ENCODE data around the gene DCP1A. TPM values are rescaled to one million over a fixed set of nuclear protein-coding genes. Genes with fewer than 3 reads are reported as not detected.
A peak's percentile ranks its signal among the peaks of the same experiment; 100 is the strongest.

The DCP1A gene
- total RNA-seq, 1 experiment from 2014 or later: 22.7 TPM

- H2AFZ ChIP-seq: no peak overlapping the region
- H3K27me3 ChIP-seq (ENCODE audit: insufficient read depth, low read depth): no peaks in the 10 kb centered on the region
- peaks cover 95% of the 10 kb centered on the region for H3K4me1 ChIP-seq (replicated peaks; ENCODE audit: insufficient read depth)
- no peak overlapping the region for H3K4me3 ChIP-seq
- H3K9me3 ChIP-seq (ENCODE audit: insufficient read depth, low read depth): no peaks in the 10 kb centered on the region
- peaks cover 88% of the 10 kb centered on the region for H3K79me2 ChIP-seq (ENCODE audit: low read depth)
- H3K9me2 ChIP-seq (ENCODE audit: insufficient read depth): no peaks in the 10 kb centered on the region
- POLR2A ChIA-PET (ENCODE audit: unreplicated experiment): interaction anchor here (0.6 kb wide), 1 partner anchor 11 kb away, joined by 16 read pairs; no protein-coding TSS in a partner anchor
- H3F3A ChIP-seq (ENCODE audit: insufficient read depth, low read depth): peaks cover 85% of the 10 kb centered on the region
- no TSS peak for BruUV-seq (replicated peaks)
- H4K20me1 ChIP-seq (ENCODE audit: insufficient read depth): peaks cover 93% of the 10 kb centered on the region
- H3K36me3 ChIP-seq (ENCODE audit: low read depth): peaks cover 36% of the 10 kb centered on the region; the same call in 1 of the 2 replicates
- no peak for TF ChIP-seq CTCF (conservative IDR thresholded peaks at IDR 0.05)
- no peak for TF ChIP-seq EZH2 (IDR thresholded peaks at IDR 0.05; ENCODE audit: low read depth)
- intact Hi-C loops (cut with micrococcal nuclease; ENCODE audit: unreplicated experiment): no loop called here
- DNase-seq: no peak
- H3K27ac ChIP-seq: peak overlapping the region; percentile 95
- H3K4me2 ChIP-seq: peak overlapping the region; percentile 33; the same call in 1 of the 2 replicates
- CTCF ChIA-PET: no interaction called here
Measured at GRCh38 chr3:53243165-53243564, 104.2 kb downstream of the DCP1A start.

- ChIA-PET POLR2A (ENCODE audit: unreplicated experiment) (interaction anchor here (0.6 kb wide), 1 partner anchor 11 kb away, joined by 16 read pairs; no protein-coding TSS in a partner anchor), CTCF (no interaction called here)
- Histone ChIP-seq H3K9me3 (ENCODE audit: insufficient read depth, low read depth) (no peaks in the 10 kb centered on the region), H3K9me2 (ENCODE audit: insufficient read depth) (no peaks in the 10 kb centered on the region), H4K20me1 (ENCODE audit: insufficient read depth) (peaks cover 88% of the 10 kb centered on the region), H3K36me3 (ENCODE audit: low read depth) (peaks cover 35% of the 10 kb centered on the region; the same call in 1 of the 2 replicates), H3F3A (ENCODE audit: insufficient read depth, low read depth) (peaks cover 85% of the 10 kb centered on the region), H3K4me1 (replicated peaks; ENCODE audit: insufficient read depth) (peaks cover 94% of the 10 kb centered on the region), H3K4me3 (no peak overlapping the region), H3K27me3 (ENCODE audit: insufficient read depth, low read depth) (no peaks in the 10 kb centered on the region), H3K79me2 (ENCODE audit: low read depth) (peaks cover 87% of the 10 kb centered on the region), H3K27ac (peak overlapping the region; percentile 95), H3K4me2 (peak overlapping the region; percentile 33; the same call in 1 of the 2 replicates), H2AFZ (no peak overlapping the region)
- DNase-seq: no peak
- BruUV-seq (replicated peaks): no TSS peak
- intact Hi-C loops (cut with micrococcal nuclease; ENCODE audit: unreplicated experiment): no loop called here
- no peak for TF ChIP-seq CTCF (conservative IDR thresholded peaks at IDR 0.05)
- no peak for TF ChIP-seq EZH2 (IDR thresholded peaks at IDR 0.05; ENCODE audit: low read depth)
Measured at GRCh38 chr3:53242642-53243041, 104.7 kb downstream of the DCP1A start.

- intact Hi-C loops (cut with micrococcal nuclease; ENCODE audit: unreplicated experiment): no loop called here
- H4K20me1 ChIP-seq (ENCODE audit: insufficient read depth): peaks cover 83% of the 10 kb centered on the region
- H2AFZ ChIP-seq: no peak overlapping the region
- BruUV-seq (replicated peaks): no TSS peak
- TF ChIP-seq EZH2 (IDR thresholded peaks at IDR 0.05; ENCODE audit: low read depth): no peak
- no peak for TF ChIP-seq CTCF (conservative IDR thresholded peaks at IDR 0.05)
- ChIA-PET CTCF (no interaction called here), POLR2A (ENCODE audit: unreplicated experiment) (no interaction called here)
- H3K27me3 ChIP-seq (ENCODE audit: insufficient read depth, low read depth): no peaks in the 10 kb centered on the region
- no peaks in the 10 kb centered on the region for H3K9me3 ChIP-seq (ENCODE audit: insufficient read depth, low read depth)
- peaks cover 90% of the 10 kb centered on the region for H3F3A ChIP-seq (ENCODE audit: insufficient read depth, low read depth)
- peak overlapping the region; percentile 33; the same call in 1 of the 2 replicates for H3K4me2 ChIP-seq
- H3K79me2 ChIP-seq (ENCODE audit: low read depth): peaks cover 87% of the 10 kb centered on the region
- peak overlapping the region; percentile 95 for H3K27ac ChIP-seq
- H3K4me1 ChIP-seq (replicated peaks; ENCODE audit: insufficient read depth): peaks cover 94% of the 10 kb centered on the region
- H3K4me3 ChIP-seq: no peak overlapping the region
- peaks cover 38% of the 10 kb centered on the region for H3K36me3 ChIP-seq (ENCODE audit: low read depth)
- H3K9me2 ChIP-seq (ENCODE audit: insufficient read depth): no peaks in the 10 kb centered on the region
- DNase-seq: no peak
Measured at GRCh38 chr3:53242155-53242554, 105.2 kb downstream of the DCP1A start.

Measured in PC-9 (cell line).